Hepatocyte (in vitro differentiated cells): Measurements from ENCODE around the gene ADISSP.

ENCODE experiments used
- CTCF ChIP-seq: fragments of 200-600 bp; sonication (generic); IDR thresholded peaks from 2 replicates; pipeline ENCODE4 v1.5.1; 2016; ENCODE audit warnings: antibody characterized with exemption, mild to moderate bottlenecking; ENCODE audit not compliant: poor library complexity
- EZH2 ChIP-seq: fragments of 200-600 bp; sonication (generic); IDR thresholded peaks from 2 replicates; pipeline ENCODE4 v1.6.1; 2016; ENCODE audit warnings: antibody characterized with exemption, mild to moderate bottlenecking, borderline replicate concordance
- EZH2phosphoT487 ChIP-seq: fragments of 200-600 bp; sonication (generic); IDR thresholded peaks from one replicate; pipeline ENCODE4 v1.6.1; 2018; ENCODE audit warnings: antibody characterized with exemption, mild to moderate bottlenecking, low read depth, moderate library complexity; ENCODE audit not compliant: unreplicated experiment, severe bottlenecking

GRCh38 chr20:3803289-3803688, 35.7 kb upstream of the ADISSP start:
- no peak for TF ChIP-seq CTCF
- no peak for TF ChIP-seq EZH2
- no peak for TF ChIP-seq EZH2phosphoT487
